GM12878 (cell line): Measurements from ENCODE around the gene CORO7.

Source experiments
- BRCA1 ChIP-seq: IDR thresholded peaks from 2 replicates; pipeline ENCODE4 v1.6.1; 2011; ENCODE audit warnings: low read depth, low read length, improper control_type of control experiment
- CHD2 ChIP-seq: IDR thresholded peaks from 2 replicates; pipeline ENCODE4 v1.6.1; 2011; ENCODE audit warnings: low read depth, low read length, improper control_type of control experiment, borderline replicate concordance
- EZH2 ChIP-seq: IDR thresholded peaks from 2 replicates; pipeline ENCODE4 v1.6.1; 2012; ENCODE audit warnings: low read depth, mild to moderate bottlenecking, control low read depth, inconsistent platforms, low read length, borderline replicate concordance; ENCODE audit not compliant: control insufficient read depth
- GABPA ChIP-seq: IDR thresholded peaks from 2 replicates; pipeline ENCODE4 v1.6.1; 2014; ENCODE audit warnings: antibody characterized with exemption, low read depth, mild to moderate bottlenecking, inconsistent platforms
- POLR2AphosphoS5 ChIP-seq: IDR thresholded peaks from 2 replicates; pipeline ENCODE4 v1.6.1; 2011; ENCODE audit warnings: mild to moderate bottlenecking, low read length, inconsistent platforms
- ZNF274 ChIP-seq: IDR thresholded peaks from one replicate; pipeline ENCODE4 v1.8.0; 2011; ENCODE audit not compliant: insufficient read length, insufficient read depth
- TF ChIP-seq, protein P1 (sequence below), 3 experiments: IDR thresholded peaks in 2 of 3; conservative IDR thresholded peaks in 1 of 3; 2 replicates each; pipeline ENCODE4 v1.5.1; 2011; ENCODE audit warnings: low read depth in 3 of 3, low read length in 3 of 3, mild to moderate bottlenecking in 3 of 3, control low read depth in 2 of 3, moderate library complexity in 2 of 3, inconsistent platforms in 1 of 3, mixed read lengths in 1 of 3; ENCODE audit not compliant: control insufficient read depth in 2 of 3, insufficient read depth in 1 of 3; ENCODE audit errors: extremely low read depth in 1 of 3
- TF ChIP-seq, protein P2 (sequence below): fragments of 450-650 bp; IDR thresholded peaks from 2 replicates; pipeline ENCODE4 v1.6.1; 2018; ENCODE audit warnings: mild to moderate bottlenecking, low read depth, moderate library complexity; ENCODE audit not compliant: partially characterized antibody
- TF ChIP-seq, protein P3 (sequence below): IDR thresholded peaks from 2 replicates; pipeline ENCODE4 v1.6.1; 2011; ENCODE audit warnings: mild to moderate bottlenecking, low read depth, low read length, moderate library complexity; ENCODE audit not compliant: insufficient replicate concordance
- TF ChIP-seq, protein P4 (sequence below): IDR thresholded peaks from 2 replicates; pipeline ENCODE4 v1.6.1; 2012; ENCODE audit warnings: improper control_type of control experiment, low read depth, low read length; ENCODE audit not compliant: insufficient replicate concordance
- TF ChIP-seq, protein P5 (sequence below): IDR thresholded peaks from 2 replicates; pipeline ENCODE4 v1.6.1; 2012; ENCODE audit warnings: mild to moderate bottlenecking, low read depth, low read length

DNA sequence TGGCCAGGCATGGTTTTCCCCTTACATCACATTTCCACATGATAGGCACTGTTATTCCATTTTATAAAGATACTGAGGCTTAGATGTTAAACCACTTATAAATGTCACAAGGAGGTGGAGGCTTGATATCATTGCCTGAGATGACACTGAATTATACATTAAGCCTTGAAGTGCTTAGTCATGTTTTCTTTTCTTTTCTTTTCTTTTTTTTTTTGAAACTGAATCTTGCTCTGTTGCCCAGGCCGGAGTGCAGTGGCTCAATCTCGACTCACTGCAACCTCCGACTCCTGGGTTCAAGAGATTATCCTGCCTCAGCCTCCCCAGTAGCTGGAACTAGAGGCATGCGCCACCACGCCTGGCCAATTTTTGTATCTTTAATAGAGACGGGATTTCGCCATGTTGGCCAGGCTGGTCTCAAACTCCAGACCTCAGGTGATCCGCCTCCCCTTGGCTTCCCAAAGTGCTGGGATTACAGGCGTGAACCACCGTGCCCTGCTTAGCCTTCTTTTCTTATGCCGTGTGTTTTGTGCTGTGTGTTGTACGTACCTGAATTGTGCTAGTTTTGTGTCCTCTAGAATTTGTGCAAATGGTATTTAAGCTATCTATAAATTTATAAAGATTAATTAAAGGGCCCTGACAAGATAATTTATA lies 10.5 kb upstream of the CORO7 start:
- TF ChIP-seq, protein P1, sequence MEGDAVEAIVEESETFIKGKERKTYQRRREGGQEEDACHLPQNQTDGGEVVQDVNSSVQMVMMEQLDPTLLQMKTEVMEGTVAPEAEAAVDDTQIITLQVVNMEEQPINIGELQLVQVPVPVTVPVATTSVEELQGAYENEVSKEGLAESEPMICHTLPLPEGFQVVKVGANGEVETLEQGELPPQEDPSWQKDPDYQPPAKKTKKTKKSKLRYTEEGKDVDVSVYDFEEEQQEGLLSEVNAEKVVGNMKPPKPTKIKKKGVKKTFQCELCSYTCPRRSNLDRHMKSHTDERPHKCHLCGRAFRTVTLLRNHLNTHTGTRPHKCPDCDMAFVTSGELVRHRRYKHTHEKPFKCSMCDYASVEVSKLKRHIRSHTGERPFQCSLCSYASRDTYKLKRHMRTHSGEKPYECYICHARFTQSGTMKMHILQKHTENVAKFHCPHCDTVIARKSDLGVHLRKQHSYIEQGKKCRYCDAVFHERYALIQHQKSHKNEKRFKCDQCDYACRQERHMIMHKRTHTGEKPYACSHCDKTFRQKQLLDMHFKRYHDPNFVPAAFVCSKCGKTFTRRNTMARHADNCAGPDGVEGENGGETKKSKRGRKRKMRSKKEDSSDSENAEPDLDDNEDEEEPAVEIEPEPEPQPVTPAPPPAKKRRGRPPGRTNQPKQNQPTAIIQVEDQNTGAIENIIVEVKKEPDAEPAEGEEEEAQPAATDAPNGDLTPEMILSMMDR (IDR thresholded peaks at IDR 0.05 in 2 of 3, conservative IDR thresholded peaks at IDR 0.05 in 1 of 3; ENCODE audit: control insufficient read depth in 2 of 3, extremely low read depth in 1 of 3, insufficient read depth in 1 of 3, low read depth in 3 of 3, low read length in 3 of 3): no peak
- TF ChIP-seq GABPA (no peak), EZH2 (no peak), CHD2 (no peak), BRCA1 (no peak), POLR2AphosphoS5 (no peak), ZNF274 (no peak)
- TF ChIP-seq, protein P2, sequence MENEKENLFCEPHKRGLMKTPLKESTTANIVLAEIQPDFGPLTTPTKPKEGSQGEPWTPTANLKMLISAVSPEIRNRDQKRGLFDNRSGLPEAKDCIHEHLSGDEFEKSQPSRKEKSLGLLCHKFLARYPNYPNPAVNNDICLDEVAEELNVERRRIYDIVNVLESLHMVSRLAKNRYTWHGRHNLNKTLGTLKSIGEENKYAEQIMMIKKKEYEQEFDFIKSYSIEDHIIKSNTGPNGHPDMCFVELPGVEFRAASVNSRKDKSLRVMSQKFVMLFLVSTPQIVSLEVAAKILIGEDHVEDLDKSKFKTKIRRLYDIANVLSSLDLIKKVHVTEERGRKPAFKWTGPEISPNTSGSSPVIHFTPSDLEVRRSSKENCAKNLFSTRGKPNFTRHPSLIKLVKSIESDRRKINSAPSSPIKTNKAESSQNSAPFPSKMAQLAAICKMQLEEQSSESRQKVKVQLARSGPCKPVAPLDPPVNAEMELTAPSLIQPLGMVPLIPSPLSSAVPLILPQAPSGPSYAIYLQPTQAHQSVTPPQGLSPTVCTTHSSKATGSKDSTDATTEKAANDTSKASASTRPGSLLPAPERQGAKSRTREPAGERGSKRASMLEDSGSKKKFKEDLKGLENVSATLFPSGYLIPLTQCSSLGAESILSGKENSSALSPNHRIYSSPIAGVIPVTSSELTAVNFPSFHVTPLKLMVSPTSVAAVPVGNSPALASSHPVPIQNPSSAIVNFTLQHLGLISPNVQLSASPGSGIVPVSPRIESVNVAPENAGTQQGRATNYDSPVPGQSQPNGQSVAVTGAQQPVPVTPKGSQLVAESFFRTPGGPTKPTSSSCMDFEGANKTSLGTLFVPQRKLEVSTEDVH: no peak
- TF ChIP-seq, protein P3, sequence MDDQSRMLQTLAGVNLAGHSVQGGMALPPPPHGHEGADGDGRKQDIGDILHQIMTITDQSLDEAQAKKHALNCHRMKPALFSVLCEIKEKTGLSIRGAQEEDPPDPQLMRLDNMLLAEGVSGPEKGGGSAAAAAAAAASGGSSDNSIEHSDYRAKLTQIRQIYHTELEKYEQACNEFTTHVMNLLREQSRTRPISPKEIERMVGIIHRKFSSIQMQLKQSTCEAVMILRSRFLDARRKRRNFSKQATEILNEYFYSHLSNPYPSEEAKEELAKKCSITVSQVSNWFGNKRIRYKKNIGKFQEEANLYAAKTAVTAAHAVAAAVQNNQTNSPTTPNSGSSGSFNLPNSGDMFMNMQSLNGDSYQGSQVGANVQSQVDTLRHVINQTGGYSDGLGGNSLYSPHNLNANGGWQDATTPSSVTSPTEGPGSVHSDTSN: no peak
- TF ChIP-seq, protein P4, sequence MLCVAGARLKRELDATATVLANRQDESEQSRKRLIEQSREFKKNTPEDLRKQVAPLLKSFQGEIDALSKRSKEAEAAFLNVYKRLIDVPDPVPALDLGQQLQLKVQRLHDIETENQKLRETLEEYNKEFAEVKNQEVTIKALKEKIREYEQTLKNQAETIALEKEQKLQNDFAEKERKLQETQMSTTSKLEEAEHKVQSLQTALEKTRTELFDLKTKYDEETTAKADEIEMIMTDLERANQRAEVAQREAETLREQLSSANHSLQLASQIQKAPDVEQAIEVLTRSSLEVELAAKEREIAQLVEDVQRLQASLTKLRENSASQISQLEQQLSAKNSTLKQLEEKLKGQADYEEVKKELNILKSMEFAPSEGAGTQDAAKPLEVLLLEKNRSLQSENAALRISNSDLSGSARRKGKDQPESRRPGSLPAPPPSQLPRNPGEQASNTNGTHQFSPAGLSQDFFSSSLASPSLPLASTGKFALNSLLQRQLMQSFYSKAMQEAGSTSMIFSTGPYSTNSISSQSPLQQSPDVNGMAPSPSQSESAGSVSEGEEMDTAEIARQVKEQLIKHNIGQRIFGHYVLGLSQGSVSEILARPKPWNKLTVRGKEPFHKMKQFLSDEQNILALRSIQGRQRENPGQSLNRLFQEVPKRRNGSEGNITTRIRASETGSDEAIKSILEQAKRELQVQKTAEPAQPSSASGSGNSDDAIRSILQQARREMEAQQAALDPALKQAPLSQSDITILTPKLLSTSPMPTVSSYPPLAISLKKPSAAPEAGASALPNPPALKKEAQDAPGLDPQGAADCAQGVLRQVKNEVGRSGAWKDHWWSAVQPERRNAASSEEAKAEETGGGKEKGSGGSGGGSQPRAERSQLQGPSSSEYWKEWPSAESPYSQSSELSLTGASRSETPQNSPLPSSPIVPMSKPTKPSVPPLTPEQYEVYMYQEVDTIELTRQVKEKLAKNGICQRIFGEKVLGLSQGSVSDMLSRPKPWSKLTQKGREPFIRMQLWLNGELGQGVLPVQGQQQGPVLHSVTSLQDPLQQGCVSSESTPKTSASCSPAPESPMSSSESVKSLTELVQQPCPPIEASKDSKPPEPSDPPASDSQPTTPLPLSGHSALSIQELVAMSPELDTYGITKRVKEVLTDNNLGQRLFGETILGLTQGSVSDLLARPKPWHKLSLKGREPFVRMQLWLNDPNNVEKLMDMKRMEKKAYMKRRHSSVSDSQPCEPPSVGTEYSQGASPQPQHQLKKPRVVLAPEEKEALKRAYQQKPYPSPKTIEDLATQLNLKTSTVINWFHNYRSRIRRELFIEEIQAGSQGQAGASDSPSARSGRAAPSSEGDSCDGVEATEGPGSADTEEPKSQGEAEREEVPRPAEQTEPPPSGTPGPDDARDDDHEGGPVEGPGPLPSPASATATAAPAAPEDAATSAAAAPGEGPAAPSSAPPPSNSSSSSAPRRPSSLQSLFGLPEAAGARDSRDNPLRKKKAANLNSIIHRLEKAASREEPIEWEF: no peak
- TF ChIP-seq, protein P5, sequence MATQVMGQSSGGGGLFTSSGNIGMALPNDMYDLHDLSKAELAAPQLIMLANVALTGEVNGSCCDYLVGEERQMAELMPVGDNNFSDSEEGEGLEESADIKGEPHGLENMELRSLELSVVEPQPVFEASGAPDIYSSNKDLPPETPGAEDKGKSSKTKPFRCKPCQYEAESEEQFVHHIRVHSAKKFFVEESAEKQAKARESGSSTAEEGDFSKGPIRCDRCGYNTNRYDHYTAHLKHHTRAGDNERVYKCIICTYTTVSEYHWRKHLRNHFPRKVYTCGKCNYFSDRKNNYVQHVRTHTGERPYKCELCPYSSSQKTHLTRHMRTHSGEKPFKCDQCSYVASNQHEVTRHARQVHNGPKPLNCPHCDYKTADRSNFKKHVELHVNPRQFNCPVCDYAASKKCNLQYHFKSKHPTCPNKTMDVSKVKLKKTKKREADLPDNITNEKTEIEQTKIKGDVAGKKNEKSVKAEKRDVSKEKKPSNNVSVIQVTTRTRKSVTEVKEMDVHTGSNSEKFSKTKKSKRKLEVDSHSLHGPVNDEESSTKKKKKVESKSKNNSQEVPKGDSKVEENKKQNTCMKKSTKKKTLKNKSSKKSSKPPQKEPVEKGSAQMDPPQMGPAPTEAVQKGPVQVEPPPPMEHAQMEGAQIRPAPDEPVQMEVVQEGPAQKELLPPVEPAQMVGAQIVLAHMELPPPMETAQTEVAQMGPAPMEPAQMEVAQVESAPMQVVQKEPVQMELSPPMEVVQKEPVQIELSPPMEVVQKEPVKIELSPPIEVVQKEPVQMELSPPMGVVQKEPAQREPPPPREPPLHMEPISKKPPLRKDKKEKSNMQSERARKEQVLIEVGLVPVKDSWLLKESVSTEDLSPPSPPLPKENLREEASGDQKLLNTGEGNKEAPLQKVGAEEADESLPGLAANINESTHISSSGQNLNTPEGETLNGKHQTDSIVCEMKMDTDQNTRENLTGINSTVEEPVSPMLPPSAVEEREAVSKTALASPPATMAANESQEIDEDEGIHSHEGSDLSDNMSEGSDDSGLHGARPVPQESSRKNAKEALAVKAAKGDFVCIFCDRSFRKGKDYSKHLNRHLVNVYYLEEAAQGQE: no peak
